GM21529 (cell line): ENCODE data around the gene DUSP28.

ENCODE experiments used
- ATAC-seq: cut with Tn5 transposase; IDR thresholded peaks from one replicate; pipeline ENCODE4 v1.9.1; 2021; ENCODE audit not compliant: unreplicated experiment

DUSP28 gene

DNA sequence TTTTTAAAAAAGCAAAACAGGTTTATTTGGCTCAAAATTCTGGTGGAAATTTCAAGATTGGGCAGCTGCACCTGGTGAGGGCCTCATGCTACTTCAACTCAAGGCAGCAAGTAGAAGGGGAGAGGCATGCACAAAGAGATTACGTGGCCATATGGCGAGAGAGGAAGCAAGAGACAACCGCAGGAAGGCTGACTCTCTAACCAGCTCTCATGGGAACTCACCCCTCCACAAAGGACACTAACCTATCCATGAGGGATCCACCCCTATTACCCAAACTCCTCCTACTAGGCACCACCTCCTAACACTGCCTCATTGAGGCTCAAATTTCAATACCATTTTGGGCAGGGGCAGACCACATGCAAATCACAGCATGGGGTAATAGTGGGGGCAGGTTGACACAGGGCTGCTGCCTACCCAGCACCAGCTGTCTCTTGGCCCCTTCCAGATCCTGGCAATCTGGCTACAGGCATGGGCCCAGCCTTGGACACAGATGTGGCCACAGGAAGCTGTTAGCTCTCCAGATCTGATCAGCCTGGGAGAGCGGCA, 24.4 kb downstream of the DUSP28 start:
- peak; percentile 59 for ATAC-seq

DNA sequence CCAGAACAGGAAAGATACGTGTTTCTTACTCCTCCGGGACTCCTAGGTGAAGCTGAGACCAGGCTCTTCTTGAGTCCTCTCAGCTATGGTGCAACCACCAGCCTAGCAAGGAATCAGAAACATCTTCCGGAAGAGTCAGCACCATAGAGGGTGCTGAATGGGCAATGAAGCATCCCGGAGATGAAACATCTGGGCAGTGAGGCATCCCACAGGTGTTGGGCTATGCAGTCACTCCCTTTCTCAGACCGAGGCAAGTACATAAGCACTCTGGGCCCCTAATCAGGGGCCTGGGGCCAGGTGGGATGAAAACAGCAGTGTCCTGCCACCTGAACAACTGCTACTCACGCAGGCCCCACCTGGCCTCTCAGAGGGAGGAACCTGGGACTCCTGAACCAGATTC, 24.9 kb downstream of the DUSP28 start:
- ATAC-seq, result peak; percentile 30

DNA sequence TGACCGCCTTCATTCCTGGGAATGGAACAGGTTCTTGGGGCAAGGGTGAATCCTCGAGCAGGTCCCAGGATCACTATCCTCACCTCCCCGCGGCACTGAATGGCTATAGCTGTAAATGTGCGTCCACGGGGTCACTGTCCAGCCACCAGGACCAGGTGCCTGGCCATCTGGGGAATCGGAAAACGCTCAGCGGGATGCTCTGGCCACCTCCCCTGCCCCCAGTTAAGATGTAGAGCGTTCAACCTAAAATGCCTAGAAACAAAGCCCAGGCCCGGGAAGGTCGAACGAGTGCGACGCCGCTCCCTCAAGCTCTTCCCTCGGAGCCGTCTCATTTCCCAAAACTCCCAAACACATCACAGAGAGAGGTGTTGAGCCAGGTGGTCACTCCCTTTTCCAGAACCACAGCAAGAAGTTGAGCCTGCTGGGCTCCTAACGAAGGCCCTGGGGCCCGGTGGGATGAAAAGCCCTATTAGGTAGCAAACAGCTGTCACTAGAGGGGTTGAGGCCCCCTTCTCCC, 25.6 kb downstream of the DUSP28 start:
- ATAC-seq, result no peak

DNA sequence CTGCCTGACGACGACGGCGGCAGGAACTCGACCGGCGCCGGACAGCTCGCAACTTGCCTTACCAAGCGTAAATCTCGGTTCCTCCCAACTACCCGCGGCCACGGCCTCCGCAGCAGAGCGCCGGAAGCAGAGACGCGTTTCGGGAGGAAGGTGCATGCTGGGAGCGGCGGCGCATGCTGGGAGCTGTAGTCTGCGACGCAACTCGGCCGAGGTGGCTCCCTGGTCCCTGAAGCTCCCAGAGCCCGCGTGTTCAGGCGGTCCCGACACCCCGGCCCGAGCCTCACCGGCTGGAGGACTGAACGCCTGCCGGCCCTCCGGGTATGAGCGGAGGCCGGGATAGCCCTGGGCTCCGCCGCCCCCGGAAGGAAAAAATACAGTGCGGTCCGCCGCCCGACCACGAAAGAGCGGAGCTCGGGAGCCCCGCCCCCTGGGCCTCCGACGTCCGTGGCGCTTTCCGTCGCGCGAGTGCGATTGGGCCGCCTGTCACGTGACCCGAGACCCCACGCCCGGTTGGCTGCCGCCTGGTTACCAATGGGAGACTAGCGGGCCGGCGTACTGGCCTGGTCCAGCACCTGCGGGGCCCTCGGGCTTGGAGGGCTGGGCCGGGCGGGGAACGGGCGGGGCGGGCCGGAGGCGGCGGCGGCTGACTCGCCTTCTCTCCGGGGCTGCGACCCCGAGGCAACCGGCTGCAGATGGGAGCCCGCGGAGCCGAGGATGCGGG, 26.2 kb downstream of the DUSP28 start, which contains the start of gene CAPN10:
Gene CAPN10 (plus strand): TSS at position 537 of the 721 bp plus-strand sequence. CDS start 178 bp downstream, at position 715.
- peak; percentile 55 for ATAC-seq

DNA sequence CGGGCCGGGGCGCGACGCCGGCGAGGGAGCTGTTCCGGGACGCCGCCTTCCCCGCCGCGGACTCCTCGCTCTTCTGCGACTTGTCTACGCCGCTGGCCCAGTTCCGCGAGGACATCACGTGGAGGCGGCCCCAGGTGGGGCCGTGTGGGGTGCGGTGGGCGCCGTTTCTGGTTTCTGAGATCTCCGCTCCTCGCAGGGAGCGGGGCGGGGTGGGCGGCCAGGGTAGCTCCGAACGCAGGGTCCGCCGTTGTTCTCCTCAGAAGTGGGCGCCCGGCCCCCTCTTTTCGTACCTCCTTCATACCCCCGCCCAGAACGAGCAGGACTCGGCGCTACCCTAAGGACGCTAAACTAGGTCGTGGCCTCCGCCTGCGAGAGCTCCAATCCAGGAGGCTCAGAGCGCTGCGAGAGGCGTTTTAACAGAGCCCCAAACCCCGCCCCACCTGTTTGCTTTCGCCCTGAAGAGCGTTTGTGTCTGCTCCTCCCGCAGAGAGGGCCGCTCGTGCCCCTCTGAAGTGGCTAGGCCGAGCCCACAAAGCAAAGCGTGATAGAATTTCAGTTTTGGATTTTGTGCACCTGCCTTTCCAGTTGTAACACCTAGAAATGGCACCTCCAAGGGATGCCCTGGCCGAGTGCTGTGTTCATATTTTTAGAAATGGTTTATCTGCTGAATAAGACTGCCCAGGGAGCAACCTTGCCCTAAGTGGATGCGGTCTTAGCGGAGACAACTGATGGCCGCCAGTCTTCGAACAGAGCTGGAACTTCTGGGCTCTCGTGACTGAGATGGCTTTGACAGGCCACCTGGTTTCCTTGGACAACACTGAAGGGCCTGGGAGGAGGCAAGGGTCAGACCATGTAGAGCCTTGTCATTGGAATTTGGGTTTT, 27.0 kb downstream of the DUSP28 start:
- no peak for ATAC-seq

DNA sequence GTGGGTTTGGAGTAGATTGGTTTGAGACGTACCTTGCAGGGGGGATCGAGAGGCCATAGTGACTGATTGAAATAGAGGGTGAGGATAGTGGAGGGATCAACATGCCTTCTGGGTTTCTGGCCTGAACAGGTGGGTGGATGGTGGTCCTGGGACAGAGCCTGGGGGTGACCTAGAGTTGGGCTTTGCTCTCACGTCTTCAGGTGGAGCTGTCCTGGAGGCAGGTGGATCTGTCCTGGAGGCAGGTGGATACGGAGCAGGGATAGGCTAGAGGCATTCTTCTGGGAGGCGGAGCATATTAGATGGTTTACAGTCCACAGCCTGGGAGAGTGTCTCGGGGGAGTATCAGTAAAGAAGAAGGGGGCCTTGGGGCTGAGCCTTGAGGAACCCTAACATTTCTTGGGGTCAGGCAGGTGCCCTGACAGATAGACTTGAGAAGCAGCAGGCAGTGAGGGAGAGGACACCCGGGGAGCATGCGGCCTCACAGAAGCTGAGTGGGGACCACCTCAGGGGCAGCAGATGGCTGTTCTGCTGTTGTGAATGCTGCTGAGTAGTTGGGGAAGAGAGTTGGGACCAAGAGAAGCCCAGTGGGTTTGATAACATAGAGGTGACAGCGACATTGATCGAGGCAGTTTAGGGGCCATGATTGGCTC, 28.0 kb downstream of the DUSP28 start:
- no peak for ATAC-seq

DNA sequence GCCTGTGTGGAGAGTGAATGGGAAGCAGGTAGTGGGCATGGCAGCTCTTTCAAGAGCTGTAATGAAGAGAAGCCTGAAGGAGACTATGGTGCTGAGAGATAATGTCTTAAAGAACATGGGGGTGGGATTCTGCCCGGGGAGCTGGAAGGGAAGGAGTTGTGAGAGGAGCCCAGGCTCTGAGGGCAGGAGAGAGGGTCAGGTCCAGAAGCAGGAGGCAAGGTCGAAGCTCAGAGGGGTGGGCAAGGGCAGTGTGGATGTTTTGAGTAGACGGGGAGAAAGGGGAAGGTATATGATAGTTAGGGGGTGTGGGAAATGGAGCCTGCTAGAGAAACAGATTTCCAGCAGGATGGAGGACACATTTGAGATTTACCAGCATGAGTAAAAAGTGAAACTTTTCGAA, 28.5 kb downstream of the DUSP28 start:
- ATAC-seq, result no peak

DNA sequence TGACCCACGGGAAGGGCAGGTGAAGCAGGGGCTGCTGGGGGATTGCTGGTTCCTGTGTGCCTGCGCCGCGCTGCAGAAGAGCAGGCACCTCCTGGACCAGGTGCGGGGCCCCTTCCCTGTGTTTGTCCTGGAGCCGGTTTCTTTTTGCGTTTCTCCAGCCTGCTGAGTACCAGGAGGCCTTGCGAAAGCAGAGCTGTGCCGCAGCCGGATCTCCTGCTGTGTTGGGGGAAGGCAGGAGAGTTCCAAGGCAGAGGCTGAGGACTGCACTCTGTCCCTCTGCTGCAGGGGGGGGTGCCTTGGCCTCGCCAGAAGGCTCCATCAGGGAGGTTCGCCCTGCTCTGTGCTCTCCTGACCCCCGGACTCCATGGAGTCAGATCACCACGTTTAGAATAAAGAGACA, 29.2 kb downstream of the DUSP28 start:
- no peak for ATAC-seq

DNA sequence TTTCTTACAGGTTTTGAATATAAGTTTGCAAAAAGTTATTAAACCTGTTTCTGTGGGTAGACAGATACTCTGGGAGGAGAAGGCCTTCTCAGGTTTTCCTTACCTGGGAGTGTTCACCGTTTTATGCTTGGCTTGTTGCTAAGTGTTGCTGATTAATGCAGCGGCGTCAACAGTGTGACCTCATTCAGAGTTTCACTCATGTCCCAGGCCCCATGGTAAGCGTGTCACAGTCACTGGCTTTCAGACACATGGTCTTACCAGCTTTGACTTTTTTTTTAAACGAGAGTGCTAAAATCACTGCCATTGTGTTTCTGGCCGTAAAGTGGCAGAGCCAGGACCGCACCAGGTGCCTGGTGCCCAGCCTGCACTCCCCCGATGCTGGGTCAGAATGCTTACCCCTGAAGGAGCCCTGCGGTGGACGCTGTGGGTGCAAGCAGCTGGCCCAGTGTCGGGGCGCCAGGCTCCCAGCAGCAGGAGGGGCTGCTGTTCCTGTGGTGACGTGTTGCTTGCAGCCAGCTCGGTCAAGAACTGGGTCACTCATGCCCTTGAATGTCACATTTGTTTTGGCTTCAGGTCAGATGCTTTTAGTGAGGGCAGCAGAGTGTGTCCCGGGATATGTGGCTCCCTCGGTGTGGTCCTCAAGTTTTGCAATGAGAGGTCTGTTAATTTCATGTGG, 29.8 kb downstream of the DUSP28 start:
- ATAC-seq, result no peak

DNA sequence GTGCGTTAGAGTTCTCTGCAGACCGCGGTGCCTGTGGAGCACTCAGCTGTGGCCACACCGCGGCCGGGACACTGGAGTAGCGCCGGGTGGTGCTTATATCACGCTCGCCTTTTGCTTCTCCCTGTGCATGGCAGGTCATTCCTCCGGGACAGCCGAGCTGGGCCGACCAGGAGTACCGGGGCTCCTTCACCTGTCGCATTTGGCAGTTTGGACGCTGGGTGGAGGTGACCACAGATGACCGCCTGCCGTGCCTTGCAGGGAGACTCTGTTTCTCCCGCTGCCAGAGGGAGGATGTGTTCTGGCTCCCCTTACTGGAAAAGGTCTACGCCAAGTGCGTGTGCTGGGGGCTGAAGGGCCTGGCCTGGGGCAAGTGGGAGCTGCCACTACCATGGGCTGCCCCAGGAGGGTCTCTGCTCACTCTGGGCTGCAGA, 30.5 kb downstream of the DUSP28 start:
- no peak for ATAC-seq

DNA sequence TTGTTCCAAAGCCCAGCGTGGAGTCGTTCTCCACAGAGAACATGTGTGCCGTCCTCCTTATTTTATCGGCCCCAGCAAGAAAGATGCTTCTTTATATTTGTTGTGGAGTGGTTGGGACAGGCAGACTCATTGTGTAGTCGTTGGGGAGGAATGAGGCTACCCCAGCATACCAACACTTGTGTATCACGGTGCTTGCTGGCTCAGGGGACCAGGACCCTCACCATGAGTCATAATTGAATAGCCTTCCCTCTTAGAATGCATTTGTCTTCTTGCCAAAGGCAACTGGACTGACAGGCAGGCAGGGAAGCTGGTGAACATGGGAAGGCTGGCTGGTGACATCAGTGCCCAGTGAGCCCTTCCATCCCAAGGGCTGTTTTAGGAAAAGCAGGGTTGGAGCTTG, 31.1 kb downstream of the DUSP28 start:
- no peak for ATAC-seq

DNA sequence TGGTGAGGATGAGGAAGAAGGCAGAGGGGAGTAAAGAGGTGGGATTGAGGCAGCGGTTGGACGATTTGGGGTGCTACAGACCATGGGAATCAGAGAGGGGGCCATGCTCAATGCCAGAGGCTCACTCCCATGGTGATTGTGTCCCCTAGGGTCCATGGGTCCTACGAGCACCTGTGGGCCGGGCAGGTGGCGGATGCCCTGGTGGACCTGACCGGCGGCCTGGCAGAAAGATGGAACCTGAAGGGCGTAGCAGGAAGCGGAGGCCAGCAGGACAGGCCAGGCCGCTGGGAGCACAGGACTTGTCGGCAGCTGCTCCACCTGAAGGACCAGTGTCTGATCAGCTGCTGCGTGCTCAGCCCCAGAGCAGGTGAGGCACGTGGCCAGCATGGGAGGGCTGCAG, 31.6 kb downstream of the DUSP28 start:
- no peak for ATAC-seq

DNA sequence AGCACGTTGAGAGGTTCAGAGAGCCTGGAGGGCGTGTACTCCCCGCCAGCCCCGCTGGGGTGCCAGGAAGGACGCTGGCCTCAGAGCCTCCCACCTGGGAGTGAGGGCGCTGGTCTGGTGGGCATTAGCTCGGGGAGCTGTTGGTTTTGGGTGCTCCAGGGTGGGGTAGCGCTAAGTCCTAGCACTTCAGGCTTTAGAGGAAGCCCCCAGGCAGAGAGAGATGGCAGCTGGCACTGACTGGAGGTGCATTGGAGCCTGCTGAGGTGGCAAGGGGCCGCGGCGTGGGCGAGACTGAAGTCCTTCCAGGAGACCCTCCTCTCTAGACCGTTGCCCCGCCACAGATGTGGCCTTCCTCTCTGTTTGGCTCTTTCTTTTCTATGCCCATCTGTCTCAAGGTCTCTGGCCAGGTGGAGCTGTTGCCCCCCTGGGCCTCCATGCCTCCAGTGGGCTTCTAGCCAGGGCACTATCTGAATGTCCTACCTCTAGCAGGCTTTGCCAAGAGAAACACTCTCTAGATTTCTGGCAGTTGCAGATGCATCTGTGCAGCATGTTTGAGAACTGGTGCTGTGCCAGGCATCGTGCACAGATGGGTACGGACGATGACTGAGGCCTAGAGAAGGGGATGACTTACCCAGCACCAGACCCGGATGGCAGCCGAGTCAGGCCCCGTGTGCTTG, 33.0 kb downstream of the DUSP28 start:
- ATAC-seq, result no peak

DNA sequence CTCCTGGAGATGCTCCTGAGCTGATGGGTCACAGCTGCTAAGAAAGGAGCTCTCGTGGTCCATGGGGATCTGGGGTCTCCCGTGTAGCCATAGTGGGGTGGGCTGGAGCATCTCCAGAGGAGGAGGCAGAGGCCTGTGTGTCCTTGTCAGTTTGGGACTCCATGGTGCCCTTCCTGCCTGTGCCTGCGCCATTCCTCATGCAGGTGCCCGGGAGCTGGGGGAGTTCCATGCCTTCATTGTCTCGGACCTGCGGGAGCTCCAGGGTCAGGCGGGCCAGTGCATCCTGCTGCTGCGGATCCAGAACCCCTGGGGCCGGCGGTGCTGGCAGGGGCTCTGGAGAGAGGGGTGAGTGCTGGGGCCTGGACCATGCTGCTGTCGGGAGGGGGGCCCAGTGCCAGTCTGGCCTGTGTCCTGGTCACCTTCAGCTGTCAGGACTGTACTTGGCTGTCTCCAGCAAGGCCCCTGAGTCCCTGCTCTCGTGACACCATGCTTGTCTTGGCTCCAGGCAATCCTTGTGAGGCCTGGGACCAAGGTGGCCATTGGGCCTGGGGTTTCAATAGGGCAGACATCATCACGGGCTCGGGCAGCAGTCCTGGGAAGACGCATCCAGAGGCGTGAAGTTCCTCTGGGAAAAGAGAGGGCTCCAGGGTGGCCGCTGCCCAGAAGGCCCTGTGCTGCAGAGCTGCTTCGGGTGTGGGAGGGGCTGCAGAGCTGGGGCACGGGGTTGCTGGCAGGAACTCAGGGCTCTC, 33.7 kb downstream of the DUSP28 start:
- ATAC-seq, result no peak

DNA sequence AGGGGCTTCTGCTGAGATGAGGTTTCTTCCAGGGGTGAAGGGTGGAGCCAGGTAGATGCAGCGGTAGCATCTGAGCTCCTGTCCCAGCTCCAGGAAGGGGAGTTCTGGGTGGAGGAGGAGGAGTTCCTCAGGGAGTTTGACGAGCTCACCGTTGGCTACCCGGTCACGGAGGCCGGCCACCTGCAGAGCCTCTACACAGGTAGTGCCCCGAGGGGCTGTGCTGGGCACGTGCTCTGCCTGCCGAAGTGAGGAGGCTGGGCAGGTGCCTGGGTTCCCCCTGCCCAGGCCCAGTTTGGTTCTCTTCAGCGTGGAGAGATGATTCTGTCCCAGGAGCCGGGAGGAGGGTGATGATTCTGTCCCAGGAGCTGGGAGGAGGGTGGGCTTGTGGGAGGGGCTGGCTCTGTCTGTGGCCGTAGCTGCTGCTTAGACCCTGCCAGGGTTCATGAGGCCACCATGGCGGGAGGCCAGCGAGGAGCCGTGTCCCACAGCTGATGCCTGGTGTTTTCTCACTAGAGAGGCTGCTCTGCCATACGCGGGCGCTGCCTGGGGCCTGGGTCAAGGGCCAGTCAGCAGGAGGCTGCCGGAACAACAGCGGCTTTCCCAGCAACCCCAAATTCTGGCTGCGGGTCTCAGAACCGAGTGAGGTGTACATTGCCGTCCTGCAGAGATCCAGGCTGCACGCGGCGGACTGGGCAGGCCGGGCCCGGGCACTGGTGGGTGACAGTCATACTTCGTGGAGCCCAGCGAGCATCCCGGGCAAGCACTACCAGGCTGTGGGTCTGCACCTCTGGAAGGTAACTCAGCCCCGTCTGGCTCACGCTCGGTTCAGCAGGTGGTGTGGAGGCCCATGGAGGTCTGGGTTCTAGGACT, 34.6 kb downstream of the DUSP28 start:
- no peak for ATAC-seq

DNA sequence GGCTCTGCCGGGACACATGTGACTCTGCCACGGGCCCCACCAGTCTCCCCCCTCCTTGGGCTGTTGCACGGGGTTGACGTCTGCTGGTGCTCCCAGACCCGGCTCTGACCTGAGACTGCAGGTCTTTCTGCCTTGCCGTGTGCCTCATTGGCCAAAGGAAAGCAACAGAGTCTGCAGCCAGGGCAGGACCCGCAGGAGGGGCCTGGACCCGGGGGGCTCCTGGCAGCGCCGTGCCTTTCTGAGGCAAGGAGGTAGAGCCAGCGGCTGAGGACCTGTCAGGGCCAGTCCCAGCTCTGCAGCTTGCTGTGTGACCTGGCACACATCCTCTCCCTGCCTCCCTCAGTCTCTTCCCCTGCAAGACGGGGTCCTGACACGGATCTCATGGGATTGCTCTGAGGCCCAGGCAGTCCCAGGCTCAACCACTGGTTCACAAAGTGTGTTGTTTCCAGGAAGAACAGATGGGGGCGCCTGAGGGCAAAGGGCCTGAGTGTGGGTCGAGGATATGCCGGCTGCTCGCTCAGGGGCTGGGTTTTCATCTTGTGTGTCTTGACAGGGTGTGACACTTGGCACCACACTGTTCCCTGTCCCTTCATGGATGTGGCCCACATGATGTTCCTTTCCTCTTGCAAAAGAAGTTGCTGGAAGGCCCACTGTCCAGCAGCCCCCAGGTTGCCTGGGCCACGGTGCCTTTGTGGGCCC, 35.4 kb downstream of the DUSP28 start:
- no peak for ATAC-seq

DNA sequence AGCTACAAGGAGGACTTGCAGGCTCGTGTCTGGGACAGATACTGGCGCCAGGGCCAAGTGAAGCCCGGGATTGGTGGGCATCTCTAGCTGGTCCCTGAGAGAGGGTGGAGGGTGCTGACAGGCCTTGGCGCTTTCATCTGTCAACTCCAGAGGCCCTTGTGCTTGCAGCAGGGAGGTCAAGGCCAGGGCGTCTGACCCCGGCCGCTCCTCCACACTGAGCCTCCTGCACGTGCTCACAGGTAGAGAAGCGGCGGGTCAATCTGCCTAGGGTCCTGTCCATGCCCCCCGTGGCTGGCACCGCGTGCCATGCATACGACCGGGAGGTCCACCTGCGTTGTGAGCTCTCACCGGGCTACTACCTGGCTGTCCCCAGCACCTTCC, 35.9 kb downstream of the DUSP28 start:
- ATAC-seq, result no peak

DNA sequence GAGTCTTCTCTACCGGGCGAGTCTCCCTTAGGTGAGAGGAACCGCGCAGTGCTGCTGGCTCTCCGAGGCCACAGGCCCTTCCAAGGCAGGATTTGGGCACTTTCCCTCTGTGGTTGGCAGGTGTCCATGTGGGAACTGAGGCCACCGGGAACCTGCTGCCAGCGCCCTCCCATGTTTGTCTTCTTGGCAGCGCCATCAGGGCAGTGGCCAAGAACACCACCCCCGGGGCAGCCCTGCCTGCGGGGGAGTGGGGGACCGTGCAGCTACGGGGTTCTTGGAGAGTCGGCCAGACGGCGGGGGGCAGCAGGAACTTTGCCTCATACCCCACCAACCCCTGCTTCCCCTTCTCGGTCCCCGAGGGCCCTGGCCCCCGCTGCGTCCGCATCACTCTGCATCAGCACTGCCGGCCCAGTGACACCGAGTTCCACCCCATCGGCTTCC, 36.4 kb downstream of the DUSP28 start:
- ATAC-seq, result no peak
